Psoas muscle (tissue), 8 donors: ENCODE results near the gene ABCC6. TPM values are rescaled to one million over a fixed set of nuclear protein-coding genes. Genes with fewer than 3 reads are reported as not detected.

ENCODE experiments used
- ATAC-seq, 4 donors: fragments of 200-7000 bp; cut with Tn5 transposase; one replicate each; pipeline ENCODE4 v1.9.1; 2020; ENCODE audit warnings: moderate library complexity in 3 of 4, mild to moderate bottlenecking in 2 of 4
- DNase-seq, 2 donors: peaks; one replicate each; pipeline ENCODE4 v3.0.0-alpha.2; 2020
- H3K27ac ChIP-seq: fragments of 200-600 bp; one replicate; pipeline ENCODE4 v1.8.0; 2022
- H3K27me3 ChIP-seq, 3 donors: fragments of 200-600 bp in 1 of 3; one replicate each; pipeline versions ENCODE4 v1.6.1 to v1.8.0; 2013 to 2022; ENCODE audit warnings: low read length in 2 of 3, mild to moderate bottlenecking in 2 of 3, moderate library complexity in 1 of 3; ENCODE audit not compliant: insufficient read depth in 3 of 3
- H3K36me3 ChIP-seq, 2 donors: fragments of 200-600 bp in 1 of 2; one replicate each; pipeline versions ENCODE4 v1.6.1 to v1.8.0; 2013 to 2022; ENCODE audit warnings: low read depth in 1 of 2, mild to moderate bottlenecking in 1 of 2, moderate library complexity in 1 of 2; ENCODE audit not compliant: insufficient read depth in 1 of 2
- H3K4me1 ChIP-seq: fragments of 200-600 bp; one replicate; pipeline ENCODE4 v1.8.0; 2022
- H3K4me3 ChIP-seq: fragments of 200-600 bp; one replicate; pipeline ENCODE4 v1.8.0; 2022; ENCODE audit warnings: mild to moderate bottlenecking
- H3K9me3 ChIP-seq: fragments of 200-600 bp; one replicate; pipeline ENCODE4 v1.8.0; 2022
- WGBS, 3 donors: extraction: QIAGEN DNeasy Blood & Tissue Kit; methylation state at CpG; one replicate each; pipeline versions ENCODE4 v1.1.6 to v1.1.7; 2013; 5-methylcytosine and 5-hydroxymethylcytosine counted together
- intact Hi-C, 2 donors: fragments of 100-400 bp; cut with DNase I; formaldehyde crosslinking; loops; one replicate each; pipeline versions ENCODE4 v1.11.0 to v1.14.2; 2022
- polyA plus RNA-seq, 3 donors: library from polyadenylated mRNA; stranded (reverse); fragments of 200-250 nt; gene quantifications; one replicate each; pipeline ENCODE4 v1.2.3, GENCODE V29; 2013
- total RNA-seq, 4 donors: library from RNA; stranded (reverse); fragmentation: NEBNext Ultra II Directional in 2 of 4; extraction: Animal tissue kit (Norgen Biotek cat#: 25700) in 2 of 4; gene quantifications; one replicate each; pipeline versions ENCODE4 v1.2.1 to v1.2.4, GENCODE V29; 2021 to 2023
- TF ChIP-seq, protein P1 (sequence below): fragments of 200-600 bp; IDR thresholded peaks from one replicate; pipeline ENCODE4 v1.8.0; 2022; ENCODE audit warnings: antibody characterized with exemption
- donor health status: healthy with polysubstance abuse.
- donor health status: DM: no; HTN: no; CAD: no; lungs with moderate emphysema.
- donor health status: Bipolar disorder and iron deficiency.
- donor health status: healthy.
- donor health status: DM: yes; HTN: yes; CAD: no.
- donor health status: DM: no; HTN: no; CAD: no.
- donor health status: DM: no; HTN: no; CAD: no.
- donor health status: DM: yes; HTN: yes; CAD: no.

ABCC6 gene
- total and polyA plus RNA-seq, 7 donors = 0.06 to 3.0 (median 0.32) TPM

DNA sequence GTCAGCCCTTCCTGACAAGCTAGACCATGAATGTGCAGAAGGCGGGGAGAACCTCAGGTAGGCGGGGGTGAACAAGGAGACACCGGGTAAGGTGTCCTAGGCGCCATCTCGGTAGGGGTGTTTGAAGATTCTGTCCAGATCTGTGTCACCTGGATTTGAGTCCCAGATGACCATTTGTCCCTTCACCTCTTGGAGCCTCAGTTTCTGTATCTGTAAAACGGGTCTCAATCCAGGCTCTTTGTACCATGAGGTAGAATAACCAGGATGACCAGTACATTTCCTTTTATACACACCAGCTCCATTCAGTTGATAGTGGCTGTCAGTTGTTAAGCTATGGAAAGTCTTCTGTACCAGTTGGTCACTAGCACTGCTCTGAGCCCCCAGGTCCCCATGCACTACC is 86.7 kb downstream of the ABCC6 start:
- Histone ChIP-seq H3K4me3 (no peak overlapping the region), H3K27me3 (no peaks in the 10 kb centered on the region), H3K36me3 (peaks cover 13 to 99% of the 10 kb centered on the region in 2 donors), H3K9me3 (no peaks in the 10 kb centered on the region), H3K4me1 (no peaks in the 10 kb centered on the region), H3K27ac (no peak overlapping the region)
- ATAC-seq (no peak), DNase-seq (no peak)
- intact Hi-C loops = loop anchor here in 1 of 2 donors (5.0 kb wide), 1 partner anchor 359 kb away; no protein-coding TSS in a partner anchor
- TF ChIP-seq, protein P1, sequence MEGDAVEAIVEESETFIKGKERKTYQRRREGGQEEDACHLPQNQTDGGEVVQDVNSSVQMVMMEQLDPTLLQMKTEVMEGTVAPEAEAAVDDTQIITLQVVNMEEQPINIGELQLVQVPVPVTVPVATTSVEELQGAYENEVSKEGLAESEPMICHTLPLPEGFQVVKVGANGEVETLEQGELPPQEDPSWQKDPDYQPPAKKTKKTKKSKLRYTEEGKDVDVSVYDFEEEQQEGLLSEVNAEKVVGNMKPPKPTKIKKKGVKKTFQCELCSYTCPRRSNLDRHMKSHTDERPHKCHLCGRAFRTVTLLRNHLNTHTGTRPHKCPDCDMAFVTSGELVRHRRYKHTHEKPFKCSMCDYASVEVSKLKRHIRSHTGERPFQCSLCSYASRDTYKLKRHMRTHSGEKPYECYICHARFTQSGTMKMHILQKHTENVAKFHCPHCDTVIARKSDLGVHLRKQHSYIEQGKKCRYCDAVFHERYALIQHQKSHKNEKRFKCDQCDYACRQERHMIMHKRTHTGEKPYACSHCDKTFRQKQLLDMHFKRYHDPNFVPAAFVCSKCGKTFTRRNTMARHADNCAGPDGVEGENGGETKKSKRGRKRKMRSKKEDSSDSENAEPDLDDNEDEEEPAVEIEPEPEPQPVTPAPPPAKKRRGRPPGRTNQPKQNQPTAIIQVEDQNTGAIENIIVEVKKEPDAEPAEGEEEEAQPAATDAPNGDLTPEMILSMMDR = no peak
- WGBS, 3 donors = 98 to 99% (median 98%) methylated on average over 6 of the region's 6 CpGs

DNA sequence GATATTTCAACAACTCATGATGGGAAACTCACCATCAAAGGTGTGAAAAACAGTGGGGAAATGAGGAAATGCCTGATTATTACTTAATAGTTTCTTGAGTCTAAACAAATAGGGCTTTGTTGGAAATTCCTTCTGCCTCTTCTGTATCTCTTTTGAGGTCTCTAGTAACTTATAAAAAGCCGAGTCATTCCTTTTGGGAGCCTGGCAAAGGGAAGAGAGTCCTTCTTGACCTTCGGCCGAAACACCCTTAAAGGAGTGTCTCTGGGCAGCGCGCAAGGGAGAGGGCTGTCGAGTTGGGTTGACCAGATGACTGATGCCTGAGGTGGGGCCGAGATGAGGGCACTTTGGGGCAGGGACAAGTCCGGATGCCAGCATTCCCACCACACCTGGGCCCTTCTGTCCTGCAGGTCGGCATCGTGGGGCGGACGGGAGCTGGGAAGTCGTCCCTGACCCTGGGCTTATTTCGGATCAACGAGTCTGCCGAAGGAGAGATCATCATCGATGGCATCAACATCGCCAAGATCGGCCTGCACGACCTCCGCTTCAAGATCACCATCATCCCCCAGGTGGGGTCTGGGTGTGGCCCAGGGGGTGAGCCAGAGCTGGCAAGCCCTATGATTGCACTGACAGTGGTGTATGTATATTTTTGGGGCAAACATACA is 89.2 kb downstream of the ABCC6 start:
- intact Hi-C loops = no loop called here
- Histone ChIP-seq H3K4me3 (no peak overlapping the region), H3K36me3 (peaks cover 13 to 97% of the 10 kb centered on the region in 2 donors), H3K9me3 (no peaks in the 10 kb centered on the region), H3K27ac (no peak overlapping the region), H3K27me3 (no peaks in the 10 kb centered on the region), H3K4me1 (no peaks in the 10 kb centered on the region)
- TF ChIP-seq, protein P1 = no peak
- ATAC-seq = no peak
- no peak for DNase-seq
- WGBS, 3 donors = 93 to 95% (median 95%) methylated on average over 21 of the region's 21 CpGs

DNA sequence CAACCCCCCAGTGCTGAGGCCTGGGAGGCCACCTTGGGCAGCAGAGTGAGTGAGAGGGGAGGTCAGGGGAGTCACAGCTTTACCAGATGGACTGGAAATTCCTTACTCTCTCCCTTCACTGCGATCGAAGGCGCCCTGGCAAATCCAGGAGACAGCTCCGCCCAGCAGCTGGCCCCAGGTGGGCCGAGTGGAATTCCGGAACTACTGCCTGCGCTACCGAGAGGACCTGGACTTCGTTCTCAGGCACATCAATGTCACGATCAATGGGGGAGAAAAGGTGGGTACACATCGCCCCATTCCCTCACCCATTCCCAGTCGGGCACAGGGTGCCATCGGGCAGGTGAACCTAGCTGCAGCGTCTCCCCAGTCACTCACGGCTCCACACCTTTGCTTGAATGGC is 91.6 kb downstream of the ABCC6 start:
- no peaks in the 10 kb centered on the region for H3K9me3 ChIP-seq
- DNase-seq (no peak), ATAC-seq (no peak)
- intact Hi-C loops = no loop called here
- WGBS, 3 donors = 92 to 95% (median 92%) methylated on average over 15 of the region's 15 CpGs
- TF ChIP-seq, protein P1 = no peak
- no peak overlapping the region for H3K27ac ChIP-seq
- peaks cover 8 to 82% of the 10 kb centered on the region in 2 donors for H3K36me3 ChIP-seq
- H3K4me1 ChIP-seq = no peaks in the 10 kb centered on the region
- H3K4me3 ChIP-seq = no peak overlapping the region
- no peaks in the 10 kb centered on the region for H3K27me3 ChIP-seq

DNA sequence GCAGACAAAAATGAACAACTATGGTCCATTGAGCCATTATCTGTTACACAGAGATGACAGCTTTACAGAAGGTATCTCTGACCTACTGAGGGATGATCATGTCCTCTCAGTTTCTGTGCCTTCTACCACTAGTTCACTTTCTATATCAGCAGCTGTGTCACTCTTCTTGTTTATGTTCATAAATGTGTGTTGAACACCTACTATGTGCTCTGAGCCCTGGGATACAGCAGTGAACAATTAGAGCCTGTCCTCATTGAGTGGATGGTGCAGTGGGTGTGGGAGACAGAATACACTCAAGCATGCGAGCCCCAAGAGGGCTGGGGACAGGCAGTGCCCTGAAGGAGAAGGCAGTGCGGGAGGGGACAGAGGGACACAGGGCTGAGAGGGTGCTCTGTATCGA is 92.1 kb downstream of the ABCC6 start:
- Histone ChIP-seq H3K9me3 (no peaks in the 10 kb centered on the region), H3K4me3 (no peak overlapping the region), H3K27ac (no peak overlapping the region), H3K36me3 (peaks cover 3 to 82% of the 10 kb centered on the region in 2 donors), H3K27me3 (no peaks in the 10 kb centered on the region), H3K4me1 (no peaks in the 10 kb centered on the region)
- ATAC-seq (no peak), DNase-seq (no peak)
- 85 to 93% (median 92%) methylated on average over 3 of the region's 3 CpGs for WGBS, 3 donors
- intact Hi-C loops = no loop called here
- TF ChIP-seq, protein P1 = no peak
